Spleen (tissue), 11 donors: ENCODE measurements around the gene CREB3L2. TPM values are rescaled to one million over a fixed set of nuclear protein-coding genes. Genes with fewer than 3 reads are reported as not detected.
A peak's percentile ranks its signal among the peaks of the same experiment; 100 is the strongest.
"Not testable (repeated sequence)": the region's sequence is repeated elsewhere in the genome, so short reads cannot be mapped to it uniquely, and the experiment has no call there.

ENCODE experiments used
- DNase-seq: peaks from one replicate; pipeline ENCODE4 v3.0.0-alpha.2; 2020
- H3K27ac ChIP-seq, 8 donors: fragments of 200-600 bp; sonication (generic) in 7 of 8; 1 replicate in 4 of 8; 2 replicates in 4 of 8; pipeline versions ENCODE4 v1.5.0 to v1.8.0; 2016 to 2021; ENCODE audit warnings: inconsistent platforms in 4 of 8, mild to moderate bottlenecking in 4 of 8, moderate library complexity in 1 of 8
- H3K27me3 ChIP-seq, 7 donors: fragments of 200-600 bp; sonication (generic) in 6 of 7; replicated peaks in 1 of 7; 1 replicate in 4 of 7; 2 replicates in 3 of 7; pipeline versions ENCODE4 v1.5.0 to v1.8.0; 2016 to 2021; ENCODE audit warnings: inconsistent platforms in 3 of 7, mild to moderate bottlenecking in 1 of 7
- H3K36me3 ChIP-seq, 6 donors: fragments of 200-600 bp; sonication (generic) in 5 of 6; 1 replicate in 4 of 6; 2 replicates in 2 of 6; pipeline versions ENCODE4 v1.5.0 to v1.8.0; 2016 to 2021; ENCODE audit warnings: inconsistent platforms in 2 of 6
- H3K4me1 ChIP-seq, 6 donors: fragments of 200-600 bp; sonication (generic) in 5 of 6; 1 replicate in 3 of 6; 2 replicates in 3 of 6; pipeline versions ENCODE4 v1.5.0 to v1.8.0; 2016 to 2021; ENCODE audit warnings: inconsistent platforms in 3 of 6
- H3K4me3 ChIP-seq, 8 donors: fragments of 200-600 bp; sonication (generic) in 7 of 8; 1 replicate in 4 of 8; 2 replicates in 4 of 8; pipeline versions ENCODE4 v1.5.0 to v1.8.0; 2016 to 2021; ENCODE audit warnings: inconsistent platforms in 4 of 8, mild to moderate bottlenecking in 4 of 8, moderate library complexity in 2 of 8
- H3K9me3 ChIP-seq, 8 donors: fragments of 200-600 bp; sonication (generic) in 7 of 8; 1 replicate in 4 of 8; 2 replicates in 4 of 8; pipeline versions ENCODE4 v1.5.0 to v1.8.0; 2016 to 2021; ENCODE audit warnings: inconsistent platforms in 4 of 8
- CTCF ChIP-seq, 11 experiments: fragments of 200-600 bp in 7 of 11; fragments of 450-650 bp in 4 of 11; sonication (generic) in 4 of 11; IDR thresholded peaks in 8 of 11; conservative IDR thresholded peaks in 3 of 11; 1 replicate in 7 of 11; 2 replicates in 4 of 11; pipeline versions ENCODE4 v1.4.0 to v1.8.0; 2016 to 2021; ENCODE audit warnings: antibody characterized with exemption in 11 of 11, inconsistent platforms in 4 of 11, mild to moderate bottlenecking in 1 of 11
- POLR2A ChIP-seq, 3 donors: fragments of 450-650 bp; IDR thresholded peaks; one replicate each; pipeline ENCODE4 v1.5.1; 2017; ENCODE audit warnings: antibody characterized with exemption in 3 of 3, mild to moderate bottlenecking in 1 of 3
- POLR2AphosphoS5 ChIP-seq, 3 donors: sonication (generic); formaldehyde crosslinking; IDR thresholded peaks; one replicate each; pipeline ENCODE4 v1.5.1; 2017; ENCODE audit warnings: antibody characterized with exemption in 3 of 3
- WGBS, 5 donors: extraction: QIAGEN DNeasy Blood & Tissue Kit in 3 of 5; methylation state at CpG; one replicate each; pipeline versions ENCODE4 v1.1.5 to v1.1.7; 2013 to 2018; 5-methylcytosine and 5-hydroxymethylcytosine counted together
- intact Hi-C: fragments of 100-400 bp; cut with DNase I; formaldehyde crosslinking; loops from one replicate; pipeline ENCODE4 v1.15.0; 2023; ENCODE audit warnings: low total_unique reads
- polyA plus RNA-seq, 3 donors: library from polyadenylated mRNA; stranded (reverse); fragments of 200-250 nt; gene quantifications; one replicate each; pipeline ENCODE4 v1.2.1, GENCODE V29; 2013
- total RNA-seq, 7 donors: library from RNA; depleted of rRNA in 3 of 7; stranded (reverse); fragments of >200 nt in 3 of 7; fragmentation: NEBNext Ultra II Directional in 4 of 7; extraction: Animal tissue kit (Norgen Biotek cat#: 25700) in 4 of 7; gene quantifications; one replicate each; pipeline versions ENCODE4 v1.1.0 to v1.2.1, GENCODE V29; 2016 to 2021
- donor health status: healthy with polysubstance abuse.
- donor health status: DM: no; HTN: no; CAD: no; lungs with moderate emphysema.
- donor health status: DM: no; HTN: no; CAD: no.
- donor health status: Bipolar disorder and iron deficiency.
- donor health status: healthy.
- donor health status: DM: no; HTN: no; CAD: no.
- donor health status: DM: yes; HTN: yes; CAD: no.

Gene CREB3L2
- total and polyA plus RNA-seq, 10 donors = 3.5 to 68.4 (median 42.4) TPM

GRCh38 chr7:137970253-137970975 lies 31.5 kb downstream of the CREB3L2 start:
- H3K27ac ChIP-seq = peak overlapping the region in 2 of 8 donors; percentile 28 to 35
- WGBS, 5 donors = 37 to 60% (median 56%) methylated on average over 8 of the region's 8 CpGs
- H3K4me1 ChIP-seq = peaks cover 0 to 49% (median 30%) of the 10 kb centered on the region in 6 donors
- TF ChIP-seq POLR2AphosphoS5 (IDR thresholded peaks at IDR 0.05) (peak in 1 of 3 donors; percentile 29), CTCF (IDR thresholded peaks at IDR 0.05 in 8 of 11, conservative IDR thresholded peaks at IDR 0.05 in 3 of 11) (no peak)
- intact Hi-C loops = no loop called here
- H3K36me3 ChIP-seq = no peaks in the 10 kb centered on the region
- DNase-seq = no peak
- H3K9me3 ChIP-seq = no peaks in the 10 kb centered on the region
- H3K27me3 ChIP-seq = no peaks in the 10 kb centered on the region
- no peak overlapping the region for H3K4me3 ChIP-seq

GRCh38 chr7:137969828-137970227 lies 32.1 kb downstream of the CREB3L2 start:
- Histone ChIP-seq H3K4me1 (peaks cover 4 to 49% (median 29%) of the 10 kb centered on the region in 6 donors), H3K4me3 (no peak overlapping the region), H3K36me3 (no peaks in the 10 kb centered on the region), H3K27me3 (no peaks in the 10 kb centered on the region), H3K27ac (peak overlapping the region in 2 of 8 donors; percentile 28 to 35), H3K9me3 (no peaks in the 10 kb centered on the region)
- no peak for DNase-seq
- intact Hi-C loops = no loop called here
- TF ChIP-seq POLR2A (IDR thresholded peaks at IDR 0.05) = no peak
- WGBS, 5 donors = 86 to 93% (median 90%) methylated on average over 1 of the region's 1 CpG

GRCh38 chr7:137968890-137969289 lies 33.0 kb downstream of the CREB3L2 start:
- TF ChIP-seq POLR2A (IDR thresholded peaks at IDR 0.05) (no peak), CTCF (IDR thresholded peaks at IDR 0.05 in 8 of 11, conservative IDR thresholded peaks at IDR 0.05 in 3 of 11) (no peak), POLR2AphosphoS5 (IDR thresholded peaks at IDR 0.05) (no peak)
- no peak overlapping the region for H3K4me3 ChIP-seq
- DNase-seq = no peak
- H3K27me3 ChIP-seq = no peaks in the 10 kb centered on the region
- no peaks in the 10 kb centered on the region for H3K36me3 ChIP-seq
- no peaks in the 10 kb centered on the region for H3K9me3 ChIP-seq
- intact Hi-C loops = no loop called here
- H3K27ac ChIP-seq = no peak overlapping the region
- H3K4me1 ChIP-seq = peaks cover 4 to 48% (median 28%) of the 10 kb centered on the region in 6 donors
- 82 to 94% (median 85%) methylated on average over 4 of the region's 4 CpGs for WGBS, 5 donors

- H3K4me1 ChIP-seq = peaks cover 4 to 48% (median 28%) of the 10 kb centered on the region in 6 donors
- H3K27me3 ChIP-seq, H3K4me3 ChIP-seq, H3K27ac ChIP-seq, H3K36me3 ChIP-seq, intact Hi-C loops, DNase-seq, H3K9me3 ChIP-seq: not testable (repeated sequence)
- 95 to 99% (median 98%) methylated on average over 4 of the region's 4 CpGs for WGBS, 5 donors
Measured at GRCh38 chr7:137968339-137968738, 33.5 kb downstream of the CREB3L2 start.

GRCh38 chr7:137967143-137968018 lies 34.5 kb downstream of the CREB3L2 start:
- 66 to 79% (median 69%) methylated on average over 12 of the region's 12 CpGs for WGBS, 5 donors
- H3K27me3 ChIP-seq = no peaks in the 10 kb centered on the region
- no peak for DNase-seq
- intact Hi-C loops = no loop called here
- H3K4me3 ChIP-seq = no peak overlapping the region
- TF ChIP-seq CTCF (IDR thresholded peaks at IDR 0.05 in 8 of 11, conservative IDR thresholded peaks at IDR 0.05 in 3 of 11) (no peak), POLR2AphosphoS5 (IDR thresholded peaks at IDR 0.05) (no peak), POLR2A (IDR thresholded peaks at IDR 0.05) (no peak)
- no peaks in the 10 kb centered on the region for H3K36me3 ChIP-seq
- no peaks in the 10 kb centered on the region for H3K9me3 ChIP-seq
- peaks cover 4 to 49% (median 28%) of the 10 kb centered on the region in 6 donors for H3K4me1 ChIP-seq
- H3K27ac ChIP-seq = peak overlapping the region in 1 of 8 donors; percentile 22
